Sigmoid colon (tissue), 4 donors: ENCODE measurements around the gene HTT.

ENCODE experiments used
- CTCF ChIP-seq, 4 experiments: fragments of 450-650 bp in 3 of 4; fragments of 200-600 bp in 1 of 4; IDR thresholded peaks; one replicate each; pipeline ENCODE4 v1.5.1; 2016 to 2019; ENCODE audit warnings: antibody characterized with exemption in 4 of 4, mild to moderate bottlenecking in 3 of 4, moderate library complexity in 2 of 4
- EP300 ChIP-seq, 4 donors: sonication (generic); formaldehyde crosslinking; IDR thresholded peaks; one replicate each; pipeline ENCODE4 v1.6.1; 2017; ENCODE audit warnings: antibody characterized with exemption in 4 of 4
- POLR2A ChIP-seq, 2 donors: fragments of 450-650 bp; IDR thresholded peaks; one replicate each; pipeline ENCODE4 v1.6.1; 2016; ENCODE audit warnings: antibody characterized with exemption in 2 of 2, mild to moderate bottlenecking in 2 of 2, moderate library complexity in 2 of 2

GRCh38 chr4:3077796-3078195 is 3.3 kb downstream of the HTT start:
- TF ChIP-seq CTCF (IDR thresholded peaks at IDR 0.05) (no peak), POLR2A (IDR thresholded peaks at IDR 0.05) (no peak), EP300 (IDR thresholded peaks at IDR 0.05) (no peak)
